Stimulated activated CD4-positive, alpha-beta T cell treated with anti-CD3 and anti-CD28 coated beads, Interleukin-2, amount 100 ng/mL, for 4 hours (primary cell): ENCODE data around the gene CELSR2.

Experiments
- DNase-seq: peaks from one replicate; pipeline ENCODE4 v3.0.0-alpha.2; 2020; ENCODE audit warnings: low read depth

Gene CELSR2

GRCh38 chr1:109251277-109252166, 2.2 kb downstream of the CELSR2 start:
- DNase-seq, result no peak

- DNase-seq, result no peak
These were observed 3.0 kb downstream of the CELSR2 start for GRCh38 chr1:109252167-109252892.

- DNase-seq, result no peak
These were observed 3.8 kb downstream of the CELSR2 start for GRCh38 chr1:109252893-109253802.

- no peak for DNase-seq
These were observed 4.7 kb downstream of the CELSR2 start for GRCh38 chr1:109253803-109254620.

- no peak for DNase-seq
These were observed 5.3 kb downstream of the CELSR2 start for GRCh38 chr1:109254621-109255096.

- DNase-seq, result no peak
These were observed 5.8 kb downstream of the CELSR2 start for GRCh38 chr1:109255097-109255651.

GRCh38 chr1:109255678-109256077, 6.3 kb downstream of the CELSR2 start:
- no peak for DNase-seq

- DNase-seq, result no peak
These were observed 6.7 kb downstream of the CELSR2 start for GRCh38 chr1:109256085-109256484.

- no peak for DNase-seq
These were observed 7.8 kb downstream of the CELSR2 start for GRCh38 chr1:109256971-109257681.

- no peak for DNase-seq
These were observed 8.5 kb downstream of the CELSR2 start for GRCh38 chr1:109257682-109258421.

- DNase-seq, result no peak
These were observed 9.4 kb downstream of the CELSR2 start for GRCh38 chr1:109258481-109259466.

- DNase-seq, result no peak
These were observed 10.6 kb downstream of the CELSR2 start for GRCh38 chr1:109259674-109260557.

- DNase-seq, result no peak
These were observed 11.7 kb downstream of the CELSR2 start for GRCh38 chr1:109261006-109261405.

GRCh38 chr1:109261578-109261977, 12.2 kb downstream of the CELSR2 start:
- DNase-seq, result no peak

GRCh38 chr1:109262231-109263055, 13.1 kb downstream of the CELSR2 start:
- no peak for DNase-seq

GRCh38 chr1:109263234-109263596, 13.9 kb downstream of the CELSR2 start:
- DNase-seq, result no peak
